GM04503 (cell line): Measurements from ENCODE around the gene MCRS1.
"Not testable (repeated sequence)": the region's sequence is repeated elsewhere in the genome, so short reads cannot be mapped to it uniquely, and the experiment has no call there.

Experiments used
- DNase-seq: peaks from one replicate; pipeline ENCODE4 v3.0.0-alpha.2; 2012; ENCODE audit warnings: low read depth

Gene MCRS1

DNA sequence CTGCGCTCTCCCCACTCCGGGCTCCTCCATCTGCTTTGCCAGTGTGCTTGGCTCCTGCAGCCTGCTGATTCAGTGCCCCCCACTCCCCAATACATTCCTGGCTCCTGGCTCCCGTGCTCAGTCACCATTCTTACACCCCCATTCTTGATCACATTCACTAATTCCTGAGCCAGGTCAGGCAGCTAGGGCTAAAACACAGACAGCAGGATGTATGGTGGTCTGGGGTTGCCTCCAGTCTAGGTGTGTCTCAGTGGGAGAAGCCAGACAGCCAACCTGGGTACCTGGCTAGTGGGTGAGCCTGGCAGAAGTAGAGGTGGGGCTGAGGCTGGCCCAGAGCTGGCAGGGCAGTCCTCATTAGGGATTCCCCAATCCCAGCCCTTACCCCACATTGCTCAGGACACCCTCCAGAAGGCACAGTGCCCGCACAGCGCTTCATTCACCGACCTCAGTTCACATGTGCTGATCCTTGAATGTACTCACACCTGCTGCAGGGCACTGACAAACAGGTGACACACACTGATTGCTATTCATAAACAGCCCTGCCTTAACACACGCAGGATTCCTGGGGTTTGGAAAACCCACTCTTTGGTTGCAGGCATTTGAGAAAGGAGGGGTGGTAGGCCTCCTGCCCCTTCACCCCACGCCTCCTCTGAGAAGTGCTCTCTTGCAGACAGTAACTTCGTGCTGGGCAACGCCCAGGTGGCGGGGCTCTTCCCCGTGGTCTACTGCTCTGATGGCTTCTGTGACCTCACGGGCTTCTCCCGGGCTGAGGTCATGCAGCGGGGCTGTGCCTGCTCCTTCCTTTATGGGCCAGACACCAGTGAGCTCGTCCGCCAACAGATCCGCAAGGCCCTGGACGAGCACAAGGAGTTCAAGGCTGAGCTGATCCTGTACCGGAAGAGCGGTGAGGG lies 27.5 kb downstream of the MCRS1 start:
- no peak for DNase-seq

DNA sequence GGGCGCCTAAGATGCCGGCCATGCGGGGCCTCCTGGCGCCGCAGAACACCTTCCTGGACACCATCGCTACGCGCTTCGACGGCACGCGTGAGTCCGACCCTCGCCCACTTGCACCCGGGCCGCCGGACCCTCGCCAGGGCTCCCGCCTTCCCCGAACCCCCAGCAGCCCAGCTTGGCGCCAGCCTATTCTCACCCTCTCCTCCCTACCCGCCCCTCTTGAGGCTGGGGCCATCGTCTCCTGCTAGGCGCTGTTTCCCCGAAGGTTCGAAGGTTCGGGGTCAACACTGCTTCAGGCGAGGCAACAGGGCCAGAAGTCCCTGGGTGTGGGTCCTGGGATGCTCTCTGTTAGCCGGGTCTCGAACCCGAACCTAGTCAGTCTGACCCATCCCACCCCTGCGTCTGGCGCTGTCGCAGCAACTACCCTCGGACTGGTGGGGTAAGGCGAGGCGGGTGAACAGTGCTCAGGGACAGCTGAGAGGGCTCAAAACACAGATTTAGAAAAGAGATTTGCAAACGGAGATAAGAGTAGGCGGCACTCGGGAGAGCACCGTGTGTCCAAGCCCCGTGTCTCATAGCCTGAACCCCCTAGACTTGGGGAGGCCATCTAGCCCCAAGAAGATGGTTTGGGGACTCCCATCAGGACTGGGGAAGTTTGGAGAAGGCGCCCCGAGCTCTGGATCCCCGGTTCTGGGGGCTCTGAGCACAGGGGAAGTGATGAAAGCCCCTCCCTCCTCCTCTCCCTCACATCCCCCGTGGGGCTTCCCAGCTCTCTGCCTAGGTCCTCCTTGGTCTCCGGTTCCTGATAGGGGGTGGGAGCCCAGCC lies 28.3 kb downstream of the MCRS1 start:
- DNase-seq = no peak

DNA sequence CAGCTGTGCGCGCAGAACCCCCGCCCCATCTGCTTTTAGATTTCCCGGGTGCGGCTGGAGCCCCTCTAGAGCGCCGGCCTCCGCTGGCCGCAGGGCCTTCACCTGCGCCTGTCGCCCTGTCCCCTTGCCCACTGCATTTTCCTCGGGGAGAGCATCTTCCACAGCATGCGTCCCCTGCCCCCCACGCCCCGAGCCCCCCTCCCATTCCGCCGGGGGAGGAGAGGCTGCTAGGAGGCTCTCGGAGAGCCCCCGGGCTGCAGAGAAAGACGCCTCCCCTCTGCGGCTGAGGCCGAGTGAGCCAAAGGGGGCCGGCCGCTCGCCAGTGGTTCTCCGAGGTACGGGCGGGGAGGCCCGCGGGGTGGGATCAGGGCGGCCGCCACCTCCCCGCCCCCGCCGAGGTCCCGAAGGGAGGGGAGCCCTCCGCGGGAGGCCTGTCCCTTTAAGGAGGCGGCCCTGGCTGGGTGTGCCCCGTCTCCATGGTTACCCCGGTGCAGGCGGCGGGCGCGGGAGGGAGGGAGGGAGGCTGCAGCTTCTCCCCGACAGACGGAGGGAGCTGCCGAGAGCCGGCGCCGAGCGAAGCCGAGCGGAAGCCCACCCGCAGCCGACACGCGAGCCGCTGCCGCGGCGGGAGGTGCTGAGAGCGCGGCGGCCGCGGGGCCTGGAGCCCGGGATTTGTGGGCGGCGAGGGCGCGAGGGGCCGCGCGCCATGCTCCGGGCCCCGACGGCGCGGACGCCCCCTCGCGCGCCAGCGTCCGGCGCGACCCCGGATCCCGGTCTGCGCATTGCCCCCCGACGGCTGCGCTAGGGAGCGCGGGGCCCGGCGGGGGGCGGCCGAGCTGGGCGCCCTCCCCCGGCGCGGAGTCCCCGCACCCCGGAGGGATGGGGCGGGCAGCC lies 29.2 kb downstream of the MCRS1 start, which contains the start of gene KCNH3:
KCNH3 (plus strand) TSS at position 521 of the 894 bp plus-strand sequence. CDS start 387 bp downstream, outside the sequence.
- no peak for DNase-seq

GRCh38 chr12:49537752-49538509 lies 30.0 kb downstream of the MCRS1 start:
- no peak for DNase-seq

- no peak for DNase-seq
These were observed 30.7 kb downstream of the MCRS1 start for GRCh38 chr12:49537231-49537751.

DNA sequence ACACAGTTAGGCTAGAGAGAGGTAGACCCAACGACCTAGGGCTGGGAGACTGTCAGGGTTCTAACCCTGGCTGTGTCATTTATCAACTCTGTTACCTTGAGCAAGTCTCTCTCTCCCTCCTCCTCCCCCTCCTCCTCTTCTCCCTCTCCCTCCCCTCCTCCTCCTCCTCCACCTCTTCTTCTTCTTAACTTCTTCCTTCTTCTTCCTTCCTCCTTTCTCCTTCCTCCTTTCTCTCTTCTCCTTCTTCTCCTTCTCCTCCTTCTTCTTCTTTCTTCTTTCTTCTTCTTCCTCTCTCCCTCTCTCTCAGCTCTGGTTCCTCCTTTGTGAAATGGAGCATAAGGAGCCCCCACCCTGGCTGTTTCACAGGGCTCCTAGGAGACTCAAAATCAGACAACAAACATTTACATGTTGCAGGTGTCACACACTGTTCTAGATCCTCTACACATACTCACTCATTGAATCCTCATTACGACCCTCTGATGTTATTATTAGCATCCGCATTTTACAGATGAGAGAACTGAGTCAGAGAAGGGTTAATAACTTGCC lies 31.3 kb downstream of the MCRS1 start:
- no peak for DNase-seq

GRCh38 chr12:49535921-49536525 lies 31.9 kb downstream of the MCRS1 start:
- DNase-seq = no peak

DNA sequence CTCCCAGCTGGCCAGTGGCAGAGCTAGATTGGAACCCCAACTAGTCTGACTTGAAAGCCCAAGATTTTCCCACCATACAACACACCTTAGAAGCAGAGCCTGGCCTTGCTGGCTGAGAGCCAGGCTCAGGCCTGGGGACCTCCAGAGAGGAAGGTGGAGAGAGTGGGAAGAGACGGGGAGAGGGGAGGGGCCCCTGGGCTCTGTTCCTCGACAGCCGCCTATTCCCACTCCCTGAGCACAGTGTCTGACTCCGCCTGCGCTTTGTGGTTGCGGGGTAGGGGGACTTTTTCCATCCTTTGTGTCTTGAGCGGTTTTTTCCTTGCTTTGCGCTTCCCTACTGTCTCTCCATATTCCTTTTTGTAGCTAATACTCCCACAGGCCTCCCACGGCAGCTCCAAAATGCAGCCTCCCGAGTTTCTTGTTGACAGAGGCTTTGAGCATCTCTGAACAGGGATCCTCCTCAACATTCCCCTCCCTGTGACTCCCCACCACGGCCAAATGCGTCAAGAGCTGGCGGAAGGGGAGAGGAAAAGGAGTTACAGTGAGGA lies 33.1 kb downstream of the MCRS1 start:
- no peak for DNase-seq

GRCh38 chr12:49534122-49534521 lies 33.8 kb downstream of the MCRS1 start:
- DNase-seq = not testable (repeated sequence)

DNA sequence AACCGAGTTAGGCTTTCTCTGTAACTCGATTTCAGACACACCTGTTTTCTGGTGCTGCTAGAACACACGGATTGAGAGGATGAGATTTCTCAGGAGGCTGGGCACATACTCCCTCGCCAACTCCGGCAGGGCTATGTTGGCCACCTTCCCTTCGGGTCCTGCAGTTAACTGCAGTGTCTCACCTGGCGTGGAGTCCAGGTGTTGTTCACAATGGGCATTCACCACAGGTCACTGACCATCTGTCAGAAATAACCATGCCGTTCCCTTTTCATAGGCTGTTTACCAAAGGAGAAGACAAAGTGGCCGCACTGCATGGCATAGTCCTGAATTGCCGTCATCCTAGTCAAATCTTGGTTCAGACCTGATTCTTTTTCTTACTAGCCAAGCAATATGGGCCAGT lies 34.6 kb downstream of the MCRS1 start:
- DNase-seq = no peak

- no peak for DNase-seq
These were observed 36.2 kb downstream of the MCRS1 start for GRCh38 chr12:49531745-49532144.

GRCh38 chr12:49529414-49529813 lies 38.5 kb downstream of the MCRS1 start:
- no peak for DNase-seq

- no peak for DNase-seq
These were observed 40.4 kb downstream of the MCRS1 start for GRCh38 chr12:49527361-49528130.

DNA sequence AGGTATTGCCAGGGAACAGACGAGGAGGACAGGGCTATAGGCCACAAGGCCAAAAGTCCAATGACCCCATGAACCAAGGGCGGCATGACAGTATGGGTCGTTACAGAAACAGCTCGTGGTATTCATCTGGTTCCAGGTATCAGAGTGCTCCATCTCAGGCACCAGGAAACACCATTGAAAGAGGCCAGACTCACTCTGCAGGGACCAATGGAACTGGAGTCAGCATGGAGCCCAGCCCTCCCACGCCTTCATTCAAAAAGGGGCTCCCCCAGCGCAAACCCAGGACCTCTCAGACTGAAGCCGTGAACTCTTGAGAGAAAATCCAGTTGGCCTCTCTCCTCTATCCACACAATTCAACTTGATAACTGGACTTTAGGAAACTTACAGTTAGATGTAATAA lies 42.0 kb downstream of the MCRS1 start:
- DNase-seq = no peak

DNA sequence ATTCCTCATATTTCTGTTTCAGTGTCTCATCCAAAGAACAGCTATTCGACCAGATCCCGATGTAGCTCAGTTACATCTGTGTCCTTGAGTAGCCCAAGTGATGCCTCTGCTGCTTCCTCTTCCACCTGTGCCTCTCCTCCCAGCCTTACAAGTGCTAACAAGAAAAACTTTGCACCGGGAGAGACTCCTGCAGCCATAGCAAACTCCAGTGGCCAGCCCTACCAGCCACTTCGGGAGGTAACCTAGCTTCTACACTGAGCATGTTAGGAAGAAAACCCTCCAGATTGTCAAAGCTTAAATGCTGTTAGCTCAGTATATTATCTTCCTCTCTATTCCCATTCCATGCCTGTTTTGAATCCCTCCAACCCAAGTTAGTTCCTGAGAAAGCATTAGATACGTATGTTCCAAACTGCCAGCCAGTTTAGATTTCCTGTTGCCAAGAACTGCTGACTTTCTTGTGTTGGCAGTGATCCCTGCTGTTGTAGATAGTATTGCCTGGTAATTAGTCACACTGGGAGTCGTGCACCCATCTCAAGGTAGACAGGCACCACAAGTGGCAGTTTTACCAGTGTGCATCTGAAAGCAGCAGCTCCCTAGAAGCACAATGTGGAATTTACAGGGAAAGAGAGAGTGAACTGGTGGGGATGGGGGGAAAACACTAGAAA lies 43.1 kb downstream of the MCRS1 start:
- no peak for DNase-seq

DNA sequence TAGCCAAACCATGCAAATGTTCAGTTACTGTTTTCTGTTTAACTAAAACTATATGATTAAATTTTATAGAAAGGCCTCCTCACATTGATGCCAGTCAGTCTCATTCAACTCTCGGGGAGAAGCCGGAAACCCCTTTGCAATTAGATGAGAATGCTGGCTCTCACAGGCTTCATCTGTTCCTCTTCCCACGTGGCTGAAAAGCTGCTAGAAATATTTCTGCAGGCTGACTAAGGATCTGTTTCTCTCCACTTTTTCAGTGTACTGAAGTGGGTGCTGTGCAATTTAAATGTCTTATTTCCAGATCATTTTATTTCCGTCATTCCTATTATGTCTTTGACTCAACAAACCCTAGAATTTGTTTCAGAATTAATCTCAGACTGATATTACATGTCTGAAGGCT lies 46.6 kb downstream of the MCRS1 start:
- no peak for DNase-seq

GRCh38 chr12:49519574-49519936 lies 48.4 kb downstream of the MCRS1 start:
- DNase-seq = no peak

- no peak for DNase-seq
These were observed 48.9 kb downstream of the MCRS1 start for GRCh38 chr12:49518914-49519573.
